NCI-H345 treated with DMSO at 0.1 percent for 48 hours (cell line): ENCODE results near the gene LRP1-AS.
"Not testable (repeated sequence)": the region's sequence is repeated elsewhere in the genome, so short reads cannot be mapped to it uniquely, and the experiment has no call there.

Experiments
- DNase-seq: peaks from one replicate; lab custom pipeline; 2025; ENCODE audit not compliant: unreplicated experiment; lab: John Stamatoyannopoulos, UW

Gene LRP1-AS

GRCh38 chr12:57123813-57124212 is 23.6 kb downstream of the LRP1-AS start:
- DNase-seq = no peak

- DNase-seq = not testable (repeated sequence)
These were observed 26.7 kb downstream of the LRP1-AS start for GRCh38 chr12:57120718-57121117.

GRCh38 chr12:57119294-57120085 is 27.9 kb downstream of the LRP1-AS start:
- no peak for DNase-seq

- no peak for DNase-seq
These were observed 28.6 kb downstream of the LRP1-AS start for GRCh38 chr12:57118711-57119271.

GRCh38 chr12:57116580-57117281 is 30.7 kb downstream of the LRP1-AS start:
- no peak for DNase-seq

- DNase-seq = no peak
These were observed 34.7 kb downstream of the LRP1-AS start for GRCh38 chr12:57112492-57113294.

GRCh38 chr12:57111031-57111734 is 36.2 kb downstream of the LRP1-AS start, which contains the start of gene STAT6:
TSS of gene STAT6 (minus strand) at chr12:57111362. CDS start at chr12:57108278, 3,084 bp downstream.
- DNase-seq = no peak

GRCh38 chr12:57110104-57111030 is 37.1 kb downstream of the LRP1-AS start:
- no peak for DNase-seq

GRCh38 chr12:57109207-57110103 is 38.0 kb downstream of the LRP1-AS start:
- DNase-seq = no peak

- DNase-seq = no peak
These were observed 39.8 kb downstream of the LRP1-AS start for GRCh38 chr12:57107456-57108155.

GRCh38 chr12:57106021-57106708 is 41.3 kb downstream of the LRP1-AS start:
- no peak for DNase-seq

GRCh38 chr12:57105011-57105753 is 42.2 kb downstream of the LRP1-AS start:
- no peak for DNase-seq

GRCh38 chr12:57104292-57104910 is 43.0 kb downstream of the LRP1-AS start:
- no peak for DNase-seq

GRCh38 chr12:57103856-57104255 is 43.6 kb downstream of the LRP1-AS start:
- no peak for DNase-seq

GRCh38 chr12:57101892-57102695 is 45.3 kb downstream of the LRP1-AS start:
- no peak for DNase-seq
